ENCODE results near the gene MAP7D2.

DNA sequence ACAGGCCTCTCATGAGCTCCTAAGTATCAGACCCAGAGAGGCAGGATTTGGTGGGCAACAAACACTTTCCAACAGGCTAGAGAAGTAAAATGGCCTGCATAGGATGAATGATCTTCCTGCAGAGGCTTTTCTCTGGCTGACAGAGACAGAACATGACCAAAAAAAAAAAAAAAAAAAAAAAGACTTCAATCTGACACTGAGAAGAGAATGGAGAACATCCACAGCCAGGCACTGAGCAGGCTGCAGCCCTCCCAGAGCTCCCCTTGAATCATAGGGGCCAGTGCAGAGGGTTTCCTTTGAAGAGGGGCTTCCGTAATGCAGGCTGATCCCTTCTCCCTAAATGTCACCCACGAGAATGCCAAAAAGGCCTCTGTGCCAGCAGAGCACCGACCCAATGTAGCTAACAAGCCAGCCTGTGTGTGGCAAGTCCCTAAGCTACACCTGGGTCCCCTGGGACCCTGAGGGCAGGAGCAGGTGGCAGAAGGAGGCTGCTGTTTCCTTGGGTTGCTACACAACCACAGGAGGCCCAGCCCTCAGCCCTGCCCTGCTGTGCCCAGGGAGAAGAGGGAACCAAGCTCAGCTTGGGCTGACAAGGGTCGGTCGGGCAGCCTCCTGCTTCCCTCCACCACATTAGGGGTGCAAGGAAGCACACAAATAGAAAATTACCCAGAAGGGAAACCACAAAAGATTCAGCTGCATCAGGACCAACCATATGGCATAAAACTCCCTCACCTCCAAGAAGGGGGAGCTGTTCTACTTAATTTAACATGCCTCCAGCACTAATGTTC is 55.6 kb downstream of the MAP7D2 start:
- no peak for TF ChIP-seq EZH2phosphoT487 (IDR thresholded peaks at IDR 0.05; ENCODE audit: unreplicated experiment)
- 0 out of 4 replicates have a peak, but pooled peaks of 1 of the 2 experiments have one; percentile 0 for TF ChIP-seq CTCF (conservative IDR thresholded peaks at IDR 0.05; ENCODE audit: low read depth in 2 of 2)
- TF ChIP-seq EZH2 (IDR thresholded peaks at IDR 0.05; ENCODE audit: low read depth, unreplicated experiment), result no peak
- no peak for TF ChIP-seq POLR2AphosphoS5 (IDR thresholded peaks at IDR 0.05; ENCODE audit: low read depth)
- no peak for TF ChIP-seq REST (IDR thresholded peaks at IDR 0.05; ENCODE audit: unreplicated experiment)
